Brain microvascular endothelial cell (primary cell): Measurements from ENCODE around the gene B3GALT5.

Experiments used
- DNase-seq: peaks from one replicate; pipeline ENCODE4 v3.0.0-alpha.2; 2020
- H3K27ac ChIP-seq: fragments of 250-450 bp; sonication (Bioruptor Pico); 2 replicates; pipeline ENCODE4 v1.5.1; 2020; ENCODE audit warnings: mild to moderate bottlenecking, moderate library complexity
- H3K27me3 ChIP-seq: fragments of 250-450 bp; sonication (Bioruptor Pico); replicated peaks from 2 replicates; pipeline ENCODE4 v1.5.1; 2020; ENCODE audit warnings: mild to moderate bottlenecking
- H3K36me3 ChIP-seq: fragments of 250-450 bp; sonication (Bioruptor Pico); replicated peaks from 2 replicates; pipeline ENCODE4 v1.5.1; 2020; ENCODE audit warnings: mild to moderate bottlenecking
- H3K4me3 ChIP-seq: 2 replicates; pipeline ENCODE4 v1.5.1; 2011; ENCODE audit warnings: low read depth, mild to moderate bottlenecking, control low read depth, low read length, moderate library complexity
- CTCF ChIP-seq: IDR thresholded peaks from 2 replicates; pipeline ENCODE4 v1.5.1; 2011; ENCODE audit warnings: low read depth, mild to moderate bottlenecking, moderate library complexity, low read length, control low read depth, inconsistent platforms; ENCODE audit errors: missing control alignments
- in situ Hi-C: cut with HindIII; loops from 2 replicates; pipeline ENCODE4 v1.10.0; 2017; ENCODE audit warnings: low sequenced_read_pairs, low pct_ligation_motif_present

B3GALT5 gene

DNA sequence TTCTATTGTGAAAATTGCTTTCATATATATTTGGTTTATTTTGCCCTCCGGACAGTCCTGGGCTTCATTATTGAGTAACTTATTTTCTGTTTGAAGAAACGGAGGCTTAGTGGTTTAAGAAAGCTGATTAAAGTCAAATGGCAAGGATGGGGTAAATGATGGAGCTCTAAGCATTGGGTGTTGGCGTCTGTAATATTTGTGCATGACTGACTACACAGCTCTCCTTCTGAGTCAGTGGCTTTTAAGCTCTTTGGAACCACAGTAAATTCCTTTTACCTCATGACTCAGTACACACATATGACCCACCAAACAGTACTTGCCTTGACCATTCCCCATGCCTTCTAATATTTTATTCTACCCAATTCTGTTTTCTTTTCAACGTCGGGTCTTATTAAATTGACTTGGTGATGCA is 21.0 kb downstream of the B3GALT5 start:
- TF ChIP-seq CTCF = no peak
- H3K36me3 ChIP-seq = no peaks in the 10 kb centered on the region
- no peaks in the 10 kb centered on the region for H3K27me3 ChIP-seq
- peak; percentile 74 for DNase-seq
- no peak overlapping the region for H3K4me3 ChIP-seq
- in situ Hi-C loops = no loop called here
- H3K27ac ChIP-seq = peak overlapping the region; percentile 74

DNA sequence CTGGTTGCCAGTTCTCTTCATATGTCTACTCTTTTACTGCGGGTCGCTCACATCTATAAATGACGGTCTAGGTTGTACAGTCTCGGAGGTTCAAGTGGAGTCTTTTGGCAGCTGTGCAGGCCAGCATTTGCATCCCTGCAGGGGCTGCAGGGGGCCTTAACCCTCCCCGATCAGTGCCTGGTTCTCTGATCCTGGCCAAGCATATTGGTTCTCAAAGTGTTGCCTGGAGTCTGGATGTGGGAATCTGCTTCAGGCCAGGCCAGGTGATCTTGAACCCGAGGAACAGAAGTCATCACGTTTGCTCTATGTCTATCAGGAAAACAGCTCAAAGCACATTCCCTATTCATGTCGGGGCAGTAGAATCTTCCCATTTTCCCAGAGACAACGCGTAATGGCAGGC is 21.8 kb downstream of the B3GALT5 start:
- in situ Hi-C loops = no loop called here

DNA sequence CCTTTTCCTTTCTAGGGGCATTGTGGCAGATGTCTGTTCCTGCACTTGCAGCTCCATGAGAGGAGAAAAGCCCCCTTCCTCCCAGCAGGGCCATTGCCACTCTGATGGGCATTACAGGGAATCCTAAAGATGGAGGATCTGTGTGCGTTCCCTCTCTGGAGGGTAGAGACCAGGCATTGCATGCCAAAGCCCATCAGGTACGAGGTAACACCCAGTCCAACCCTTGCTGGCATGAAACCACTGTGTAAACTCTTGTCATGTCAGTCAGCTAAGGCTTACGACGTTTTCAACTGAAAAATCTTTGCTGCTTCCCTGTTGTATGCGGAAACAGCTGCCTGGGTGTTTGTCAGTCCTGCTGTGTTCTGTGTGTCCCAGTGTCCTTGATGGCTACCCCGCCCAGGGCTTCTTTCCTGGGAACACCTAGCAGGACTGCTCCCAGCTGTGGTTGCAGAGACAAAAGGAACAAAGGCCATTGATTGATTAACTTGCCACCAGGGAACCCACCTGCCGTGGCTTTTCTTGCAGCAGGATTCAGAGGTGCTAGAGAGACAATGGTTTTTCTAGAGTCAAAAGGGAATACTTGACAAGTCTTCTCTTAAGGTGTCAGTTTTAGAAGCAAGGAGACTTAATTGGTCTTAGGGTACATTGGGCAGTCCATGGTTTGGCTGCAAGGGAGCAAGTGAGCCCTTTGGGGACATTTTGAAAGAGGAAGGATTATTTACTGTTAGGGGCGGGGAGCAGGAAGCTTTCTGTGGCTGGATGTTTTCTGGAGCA is 24.6 kb downstream of the B3GALT5 start:
- Histone ChIP-seq H3K27ac (no peak overlapping the region), H3K36me3 (no peaks in the 10 kb centered on the region), H3K27me3 (no peaks in the 10 kb centered on the region), H3K4me3 (no peak overlapping the region)
- in situ Hi-C loops = no loop called here
- DNase-seq = no peak
- no peak for TF ChIP-seq CTCF

More for the DNA sequence above, 21.8 kb downstream of the B3GALT5 start:
- no peak for DNase-seq
- Histone ChIP-seq H3K27me3 (no peaks in the 10 kb centered on the region), H3K27ac (no peak overlapping the region), H3K4me3 (no peak overlapping the region), H3K36me3 (no peaks in the 10 kb centered on the region)
- no peak for TF ChIP-seq CTCF

GRCh38 chr21:39637971-39638240 is 25.2 kb downstream of the B3GALT5 start:
- in situ Hi-C loops = no loop called here
- no peak for DNase-seq
- Histone ChIP-seq H3K36me3 (no peaks in the 10 kb centered on the region), H3K27me3 (no peaks in the 10 kb centered on the region), H3K27ac (no peak overlapping the region), H3K4me3 (no peak overlapping the region)
- TF ChIP-seq CTCF = no peak

GRCh38 chr21:39638281-39638680 is 25.5 kb downstream of the B3GALT5 start:
- Histone ChIP-seq H3K36me3 (no peaks in the 10 kb centered on the region), H3K27ac (no peak overlapping the region), H3K4me3 (no peak overlapping the region), H3K27me3 (no peaks in the 10 kb centered on the region)
- no peak for DNase-seq
- TF ChIP-seq CTCF = no peak
- in situ Hi-C loops = no loop called here

- DNase-seq = no peak
- Histone ChIP-seq H3K4me3 (no peak overlapping the region), H3K27me3 (no peaks in the 10 kb centered on the region), H3K27ac (no peak overlapping the region), H3K36me3 (no peaks in the 10 kb centered on the region)
- in situ Hi-C loops = no loop called here
- TF ChIP-seq CTCF = no peak
Measured at GRCh38 chr21:39640754-39641153, 28.0 kb downstream of the B3GALT5 start.
